HepG2 (cell line): Measurements from ENCODE around the gene OR2V2. TPM values are rescaled to one million over a fixed set of nuclear protein-coding genes. Genes with fewer than 3 reads are reported as not detected.

Experiments
- CAMTA2 ChIP-seq: sonication (generic); formaldehyde crosslinking; IDR thresholded peaks from 2 replicates; pipeline ENCODE4 v1.4.0; 2020; ENCODE audit warnings: mild to moderate bottlenecking, missing genetic modification reagents, borderline replicate concordance
- GATAD1 ChIP-seq: IDR thresholded peaks from 2 replicates; pipeline ENCODE4 v1.6.1; 2016; ENCODE audit warnings: missing genetic modification reagents, missing compliant biosample characterization
- MEIS1 ChIP-seq: sonication (generic); formaldehyde crosslinking; IDR thresholded peaks from 2 replicates; pipeline ENCODE4 v1.9.0; 2021; ENCODE audit warnings: mild to moderate bottlenecking, missing genetic modification reagents, moderate library complexity, borderline replicate concordance
- MTA3 ChIP-seq: sonication (generic); formaldehyde crosslinking; IDR thresholded peaks from 2 replicates; pipeline ENCODE4 v1.4.0; 2020; ENCODE audit warnings: missing genetic modification reagents
- TFDP2 ChIP-seq: sonication (generic); formaldehyde crosslinking; IDR thresholded peaks from 2 replicates; pipeline ENCODE4 v1.4.0; 2020; ENCODE audit warnings: missing genetic modification reagents
- ZNF275 ChIP-seq: sonication (generic); formaldehyde crosslinking; IDR thresholded peaks from 2 replicates; pipeline ENCODE4 v1.8.0; 2022; ENCODE audit warnings: missing genetic modification reagents, mild to moderate bottlenecking, inconsistent platforms, borderline replicate concordance
- ZNF367 ChIP-seq: sonication (generic); formaldehyde crosslinking; IDR thresholded peaks from 2 replicates; pipeline ENCODE4 v1.4.0; 2020; ENCODE audit warnings: missing genetic modification reagents, borderline replicate concordance
- polyA plus RNA-seq, 8 experiments: library from polyadenylated mRNA; depleted of rRNA in 3 of 8; stranded (reverse) in 7 of 8; unstranded in 1 of 8; fragments of >200 nt; fragmentation: Illumina TruSeq in 4 of 8; extraction: Trizol in 4 of 8; gene quantifications; 2 replicates each; pipeline versions ENCODE4 v1.2.1 to v1.2.3, GENCODE V29; 2011 to 2016; ENCODE audit warnings: low read depth in 4 of 8, missing spikeins in 1 of 8, mixed read lengths in 1 of 8; ENCODE audit not compliant: insufficient read depth in 1 of 8
- total RNA-seq, 5 experiments: library from RNA; depleted of rRNA; stranded (reverse); fragments of >200 nt; fragmentation: Illumina TruSeq; extraction: Trizol; gene quantifications; 2 replicates each; pipeline ENCODE4 v1.2.3, GENCODE V29; 2016; ENCODE audit warnings: low read depth in 1 of 5
- TF ChIP-seq, protein P1 (sequence below): sonication (generic); formaldehyde crosslinking; IDR thresholded peaks from 2 replicates; pipeline ENCODE4 v1.4.0; 2020; ENCODE audit warnings: mild to moderate bottlenecking, missing genetic modification reagents
- TF ChIP-seq, protein P2 (sequence below): IDR thresholded peaks from 2 replicates; pipeline ENCODE4 v1.6.1; 2018; ENCODE audit warnings: missing genetic modification reagents

The OR2V2 gene
- total and polyA plus RNA-seq, 2 of the 13 experiments (the other 11 are each of a cell fraction or from before 2014, with no cell fraction given): not detected

DNA sequence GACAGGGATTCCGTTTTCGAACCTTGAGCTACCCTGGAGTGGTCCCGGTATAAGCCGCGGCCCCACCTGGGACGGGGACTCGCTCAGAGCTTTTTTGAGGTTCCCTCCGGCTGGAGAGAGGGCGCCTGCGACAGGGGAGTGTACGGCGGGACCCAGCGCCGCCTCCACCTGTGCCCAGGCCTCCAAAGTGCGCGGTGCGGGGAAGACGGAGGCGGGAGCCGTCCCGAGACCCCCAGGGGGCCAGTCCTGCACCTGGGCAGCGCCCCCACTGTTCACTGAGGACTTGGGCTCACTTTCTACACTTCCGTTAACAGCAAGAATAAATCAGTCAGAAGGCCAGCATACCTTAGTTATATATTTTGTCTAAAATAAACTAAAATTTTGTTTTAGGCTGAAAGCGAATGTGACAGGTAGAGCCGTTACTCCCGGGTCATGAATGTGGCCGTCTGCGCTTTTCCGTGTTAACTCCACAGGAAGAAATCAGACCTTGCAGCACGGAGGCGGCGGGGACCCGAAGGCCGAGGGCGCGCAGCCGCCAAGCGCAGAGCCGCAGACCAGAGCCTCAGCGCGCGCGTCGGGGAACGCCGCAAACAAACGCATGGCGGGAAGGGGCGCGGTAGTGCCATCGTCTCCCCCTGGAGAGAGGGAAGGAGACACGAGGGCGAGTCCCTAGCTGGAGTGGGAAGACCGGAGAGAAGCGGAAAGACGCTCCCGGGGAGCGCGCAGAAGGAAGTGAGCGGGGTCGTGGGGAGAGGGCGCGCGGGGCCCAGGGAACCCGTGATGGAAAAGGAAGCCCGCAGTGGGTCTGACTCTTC is 43.5 kb downstream of the OR2V2 start (continued):
- TF ChIP-seq, protein P1, sequence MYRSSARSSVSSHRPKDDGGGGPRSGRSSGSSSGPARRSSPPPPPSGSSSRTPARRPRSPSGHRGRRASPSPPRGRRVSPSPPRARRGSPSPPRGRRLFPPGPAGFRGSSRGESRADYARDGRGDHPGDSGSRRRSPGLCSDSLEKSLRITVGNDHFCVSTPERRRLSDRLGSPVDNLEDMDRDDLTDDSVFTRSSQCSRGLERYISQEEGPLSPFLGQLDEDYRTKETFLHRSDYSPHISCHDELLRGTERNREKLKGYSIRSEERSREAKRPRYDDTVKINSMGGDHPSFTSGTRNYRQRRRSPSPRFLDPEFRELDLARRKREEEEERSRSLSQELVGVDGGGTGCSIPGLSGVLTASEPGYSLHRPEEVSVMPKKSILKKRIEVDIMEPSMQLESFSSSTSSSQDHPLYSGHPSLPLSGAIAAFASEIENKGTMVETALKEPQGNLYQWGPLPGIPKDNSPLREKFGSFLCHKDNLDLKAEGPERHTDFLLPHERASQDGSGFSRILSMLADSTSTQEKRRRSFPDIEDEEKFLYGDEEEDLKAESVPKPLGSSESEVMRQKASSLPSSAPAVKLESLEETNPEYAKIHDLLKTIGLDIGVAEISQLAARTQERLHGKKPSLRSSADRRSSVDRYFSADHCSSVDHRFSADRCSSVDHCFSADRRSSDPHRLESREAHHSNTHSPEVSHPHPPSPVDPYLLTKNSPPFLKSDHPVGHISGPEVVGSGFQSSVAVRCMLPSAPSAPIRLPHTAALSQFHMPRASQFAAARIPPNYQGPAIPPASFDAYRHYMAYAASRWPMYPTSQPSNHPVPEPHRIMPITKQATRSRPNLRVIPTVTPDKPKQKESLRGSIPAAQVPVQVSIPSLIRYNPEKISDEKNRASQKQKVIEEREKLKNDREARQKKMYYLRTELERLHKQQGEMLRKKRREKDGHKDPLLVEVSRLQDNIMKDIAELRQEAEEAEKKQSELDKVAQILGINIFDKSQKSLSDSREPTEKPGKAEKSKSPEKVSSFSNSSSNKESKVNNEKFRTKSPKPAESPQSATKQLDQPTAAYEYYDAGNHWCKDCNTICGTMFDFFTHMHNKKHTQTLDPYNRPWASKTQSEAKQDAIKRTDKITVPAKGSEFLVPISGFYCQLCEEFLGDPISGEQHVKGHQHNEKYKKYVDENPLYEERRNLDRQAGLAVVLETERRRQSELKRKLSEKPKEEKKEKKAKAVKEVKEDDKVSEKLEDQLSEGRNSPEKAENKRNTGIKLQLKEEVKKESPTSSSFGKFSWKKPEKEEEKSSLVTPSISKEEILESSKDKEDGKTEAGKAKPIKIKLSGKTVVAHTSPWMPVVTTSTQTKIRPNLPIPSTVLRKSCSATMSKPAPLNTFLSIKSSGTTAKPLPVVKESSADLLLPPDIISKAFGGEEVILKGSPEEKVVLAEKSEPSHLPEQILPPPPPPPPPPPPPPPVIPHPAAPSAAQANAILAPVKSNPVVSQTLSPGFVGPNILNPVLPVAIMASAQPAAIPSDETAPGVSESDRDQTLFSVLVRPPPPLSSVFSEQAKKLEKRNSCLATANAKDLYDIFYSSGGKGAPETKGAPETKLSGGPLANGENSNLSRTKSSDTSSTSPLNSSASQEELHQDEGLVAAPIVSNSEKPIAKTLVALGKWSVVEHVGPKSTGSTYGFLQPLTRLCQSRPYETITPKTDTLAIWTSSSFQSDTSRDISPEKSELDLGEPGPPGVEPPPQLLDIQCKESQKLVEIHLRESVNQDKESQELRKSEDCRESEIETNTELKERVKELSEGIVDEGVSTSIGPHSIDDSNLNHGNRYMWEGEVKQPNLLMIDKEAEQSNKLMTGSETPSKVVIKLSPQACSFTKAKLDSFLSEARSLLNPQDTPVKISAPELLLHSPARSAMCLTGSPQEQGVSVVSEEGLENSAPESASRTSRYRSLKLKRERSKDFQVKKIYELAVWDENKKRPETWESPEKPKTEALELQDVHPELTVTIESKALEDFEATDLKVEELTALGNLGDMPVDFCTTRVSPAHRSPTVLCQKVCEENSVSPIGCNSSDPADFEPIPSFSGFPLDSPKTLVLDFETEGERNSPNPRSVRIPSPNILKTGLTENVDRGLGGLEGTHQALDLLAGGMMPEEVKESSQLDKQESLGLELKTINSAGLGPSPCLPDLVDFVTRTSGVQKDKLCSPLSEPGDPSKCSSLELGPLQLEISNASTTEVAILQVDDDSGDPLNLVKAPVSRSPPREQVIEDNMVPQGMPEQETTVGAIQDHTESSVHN (CRISPR knock-in tag): no peak
- TF ChIP-seq CAMTA2 (no peak), MTA3 (no peak), ZNF275 (CRISPR knock-in tag) (0 out of 2 replicates have a peak, but pooled peaks have one; percentile 48), GATAD1 (CRISPR knock-in tag) (0 out of 2 replicates have a peak, but pooled peaks have one; percentile 14), TFDP2 (peak; percentile 57; the same call in 1 of the 2 replicates), ZNF367 (CRISPR knock-in tag) (no peak), MEIS1 (CRISPR knock-in tag) (no peak)
- TF ChIP-seq, protein P2, sequence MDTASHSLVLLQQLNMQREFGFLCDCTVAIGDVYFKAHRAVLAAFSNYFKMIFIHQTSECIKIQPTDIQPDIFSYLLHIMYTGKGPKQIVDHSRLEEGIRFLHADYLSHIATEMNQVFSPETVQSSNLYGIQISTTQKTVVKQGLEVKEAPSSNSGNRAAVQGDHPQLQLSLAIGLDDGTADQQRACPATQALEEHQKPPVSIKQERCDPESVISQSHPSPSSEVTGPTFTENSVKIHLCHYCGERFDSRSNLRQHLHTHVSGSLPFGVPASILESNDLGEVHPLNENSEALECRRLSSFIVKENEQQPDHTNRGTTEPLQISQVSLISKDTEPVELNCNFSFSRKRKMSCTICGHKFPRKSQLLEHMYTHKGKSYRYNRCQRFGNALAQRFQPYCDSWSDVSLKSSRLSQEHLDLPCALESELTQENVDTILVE (CRISPR knock-in tag): no peak
